Measurements from ENCODE around the gene TMEM79.

The TMEM79 gene

DNA sequence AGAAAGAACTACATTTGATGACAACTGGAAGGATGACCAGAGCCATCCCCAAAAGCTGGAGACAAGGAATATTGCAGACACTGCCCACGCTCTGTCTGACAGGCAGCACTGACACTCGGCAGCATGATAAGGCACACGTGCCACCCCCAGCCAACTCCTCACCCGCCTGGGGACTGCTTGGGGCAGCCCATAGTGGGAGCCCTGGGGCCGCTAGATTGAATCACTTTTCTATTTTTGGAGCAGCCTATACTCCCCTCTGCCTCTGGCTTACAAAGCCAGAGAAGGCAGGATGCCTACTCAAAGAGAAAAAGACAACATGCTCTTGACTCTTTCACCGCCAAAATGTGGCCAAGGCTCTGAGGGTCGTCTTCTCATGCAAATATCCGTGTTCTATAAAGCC, 2.8 kb upstream of the TMEM79 start:
- Mint-ChIP-seq H3K4me1 (peaks cover 25 to 40% of the 10 kb centered on the region in 2 donors), H3K27me3 (no peaks in the 10 kb centered on the region), H3K9me3 (no peaks in the 10 kb centered on the region), H3K36me3 (peaks cover 24 to 56% of the 10 kb centered on the region in 2 donors), H3K4me3 (peak overlapping the region; percentile 88 to 90), H3K27ac (peak overlapping the region; percentile 97)
- ATAC-seq (replicated peaks) = peak; percentile 58 to 67
- DNase-seq = peak; percentile 47

GRCh38 chr1:156281693-156282478, 2.2 kb upstream of the TMEM79 start:
- DNase-seq (peak; percentile 8), ATAC-seq (replicated peaks) (peak in 1 of 2 donors; percentile 8)
- no peaks in the 10 kb centered on the region for H3K27me3 Mint-ChIP-seq
- peaks cover 27 to 55% of the 10 kb centered on the region in 2 donors for H3K36me3 Mint-ChIP-seq
- H3K9me3 Mint-ChIP-seq = no peaks in the 10 kb centered on the region
- H3K27ac Mint-ChIP-seq = peak overlapping the region; percentile 97
- H3K4me1 Mint-ChIP-seq = peaks cover 25 to 40% of the 10 kb centered on the region in 2 donors
- H3K4me3 Mint-ChIP-seq = peak overlapping the region; percentile 88 to 90

DNA sequence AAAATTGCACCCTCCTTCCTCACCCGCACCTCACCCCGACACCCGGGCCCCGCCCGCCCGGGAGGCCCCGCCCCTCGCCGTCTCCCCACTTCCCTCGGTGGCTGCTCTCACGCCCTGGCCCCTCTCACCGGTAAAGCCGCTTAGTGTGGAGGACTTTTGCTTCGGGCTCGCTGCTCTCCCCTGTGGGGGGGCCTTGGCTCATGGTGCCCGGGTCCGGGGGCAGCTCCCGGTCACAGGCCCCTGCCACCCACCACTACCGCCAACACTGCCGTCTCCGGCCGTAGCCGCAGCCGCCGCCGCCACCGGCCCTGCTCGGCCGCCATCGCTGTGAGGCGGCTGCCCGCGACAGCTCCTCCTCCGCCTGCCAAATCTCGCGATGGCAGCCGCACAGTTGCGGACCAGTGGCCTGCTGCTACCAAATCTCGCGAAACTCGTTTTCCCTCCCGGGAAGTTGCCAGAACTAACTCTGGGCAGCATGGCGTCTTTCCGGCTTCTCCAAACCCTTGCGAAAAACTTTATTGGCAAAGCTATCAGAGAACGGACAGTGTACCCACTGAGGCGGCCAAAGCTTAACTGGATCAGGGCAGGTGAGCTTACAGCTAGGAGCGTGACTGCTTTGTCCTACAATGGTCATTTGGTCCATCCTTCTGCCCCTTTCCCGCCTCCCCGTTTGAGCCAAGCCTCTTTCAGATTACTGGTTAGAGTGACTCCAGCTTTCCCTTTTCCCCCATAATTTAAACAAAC, 1.5 kb upstream of the TMEM79 start, which contains the start of gene SMG5:
Gene SMG5, minus strand, starts transcription at position 347 of the 744 bp plus-strand sequence. Its CDS starts 145 bp downstream, at position 202.
- peaks cover 25 to 40% of the 10 kb centered on the region in 2 donors for H3K4me1 Mint-ChIP-seq
- DNase-seq (peak; percentile 97), ATAC-seq (replicated peaks) (peak; percentile 90 to 94)
- H3K27me3 Mint-ChIP-seq = no peaks in the 10 kb centered on the region
- no peaks in the 10 kb centered on the region for H3K9me3 Mint-ChIP-seq
- H3K4me3 Mint-ChIP-seq = peak within 1 kb of the TSS; percentile 88 to 90
- peaks cover 23 to 47% of the 10 kb centered on the region in 2 donors for H3K36me3 Mint-ChIP-seq
- H3K27ac Mint-ChIP-seq = peak within 1 kb of the TSS; percentile 97

- Mint-ChIP-seq H3K27ac (peak overlapping the region; percentile 97), H3K9me3 (no peaks in the 10 kb centered on the region), H3K4me1 (peaks cover 25 to 40% of the 10 kb centered on the region in 2 donors), H3K36me3 (peaks cover 16 to 40% of the 10 kb centered on the region in 2 donors), H3K4me3 (peak overlapping the region; percentile 88 to 90), H3K27me3 (no peaks in the 10 kb centered on the region)
- ATAC-seq (replicated peaks) (no peak), DNase-seq (no peak)
Measured at GRCh38 chr1:156283521-156283920, 604 bp upstream of the TMEM79 start.

- Mint-ChIP-seq H3K27ac (no peak overlapping the region), H3K27me3 (no peaks in the 10 kb centered on the region), H3K9me3 (no peaks in the 10 kb centered on the region), H3K4me3 (no peak overlapping the region), H3K4me1 (peaks cover 25 to 38% of the 10 kb centered on the region in 2 donors), H3K36me3 (peaks cover 16 to 41% of the 10 kb centered on the region in 2 donors)
- DNase-seq (no peak), ATAC-seq (replicated peaks) (no peak)
Measured at GRCh38 chr1:156284757-156285156, 632 bp downstream of the TMEM79 start.

- no peaks in the 10 kb centered on the region for H3K27me3 Mint-ChIP-seq
- H3K4me1 Mint-ChIP-seq = peaks cover 20 to 31% of the 10 kb centered on the region in 2 donors
- ATAC-seq (replicated peaks) = no peak
- no peak overlapping the region for H3K27ac Mint-ChIP-seq
- no peaks in the 10 kb centered on the region for H3K9me3 Mint-ChIP-seq
- no peak for DNase-seq
- H3K4me3 Mint-ChIP-seq = no peak overlapping the region
- peaks cover 17 to 41% of the 10 kb centered on the region in 2 donors for H3K36me3 Mint-ChIP-seq
Measured at GRCh38 chr1:156285437-156285836, 1.3 kb downstream of the TMEM79 start.

- ATAC-seq (replicated peaks) (no peak), DNase-seq (no peak)
- no peak overlapping the region for H3K4me3 Mint-ChIP-seq
- H3K27me3 Mint-ChIP-seq = no peaks in the 10 kb centered on the region
- H3K4me1 Mint-ChIP-seq = peaks cover 19 to 26% of the 10 kb centered on the region in 2 donors
- H3K9me3 Mint-ChIP-seq = no peaks in the 10 kb centered on the region
- peaks cover 17 to 40% of the 10 kb centered on the region in 2 donors for H3K36me3 Mint-ChIP-seq
- H3K27ac Mint-ChIP-seq = no peak overlapping the region
Measured at GRCh38 chr1:156286061-156286460, 1.9 kb downstream of the TMEM79 start.

- DNase-seq (no peak), ATAC-seq (replicated peaks) (no peak)
- Mint-ChIP-seq H3K4me3 (no peak overlapping the region), H3K36me3 (peaks cover 31 to 49% of the 10 kb centered on the region in 2 donors), H3K4me1 (peaks cover 7 to 22% of the 10 kb centered on the region in 2 donors), H3K9me3 (no peaks in the 10 kb centered on the region), H3K27ac (no peak overlapping the region), H3K27me3 (no peaks in the 10 kb centered on the region)
Measured at GRCh38 chr1:156289857-156290256, 5.7 kb downstream of the TMEM79 start.

DNA sequence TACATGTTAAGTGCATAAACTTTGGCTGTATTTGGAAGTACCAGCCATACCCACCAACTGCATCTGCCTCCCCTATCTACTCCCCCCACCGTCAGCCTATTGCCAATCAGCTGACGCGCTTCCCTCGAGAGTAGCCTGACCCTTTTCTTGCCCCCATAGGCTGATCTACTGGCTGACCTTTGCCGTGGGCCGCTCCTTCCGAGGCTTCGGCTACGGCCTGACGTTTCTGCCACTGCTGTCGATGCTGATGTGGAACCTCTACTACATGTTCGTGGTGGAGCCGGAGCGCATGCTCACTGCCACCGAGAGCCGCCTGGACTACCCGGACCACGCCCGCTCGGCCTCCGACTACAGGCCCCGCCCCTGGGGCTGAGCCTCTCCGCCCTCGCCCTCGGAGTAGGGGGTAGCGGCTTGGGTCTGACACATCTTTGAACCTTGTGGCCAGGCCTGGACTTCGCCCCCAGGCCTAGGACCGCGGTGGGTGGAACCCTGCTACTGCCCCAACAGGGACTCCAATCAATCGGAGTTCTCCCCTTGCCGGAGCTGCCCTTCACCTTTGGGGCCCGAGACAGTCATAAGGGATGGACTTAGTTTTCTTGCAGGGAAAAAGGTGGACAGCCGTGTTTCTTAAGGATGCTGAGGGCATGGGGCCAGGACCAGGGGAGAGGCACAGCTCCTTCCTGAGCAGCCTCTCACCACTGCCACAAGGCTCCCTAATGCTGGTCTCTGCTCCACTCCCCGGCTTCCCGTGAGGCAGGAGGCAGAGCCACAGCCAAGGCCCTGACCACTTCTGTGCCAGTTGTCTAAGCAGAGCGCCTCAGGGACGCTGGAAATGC, 7.3 kb downstream of the TMEM79 start:
- no peaks in the 10 kb centered on the region for H3K27me3 Mint-ChIP-seq
- peak overlapping the region; percentile 72 for H3K4me3 Mint-ChIP-seq
- H3K9me3 Mint-ChIP-seq = no peaks in the 10 kb centered on the region
- peaks cover 21 to 38% of the 10 kb centered on the region in 2 donors for H3K36me3 Mint-ChIP-seq
- peak overlapping the region; percentile 59 for H3K27ac Mint-ChIP-seq
- peak; percentile 80 to 82 for ATAC-seq (replicated peaks)
- H3K4me1 Mint-ChIP-seq = peaks cover 12 to 34% of the 10 kb centered on the region in 2 donors
- peak; percentile 39 for DNase-seq

GRCh38 chr1:156293098-156293434, 8.9 kb downstream of the TMEM79 start:
- no peaks in the 10 kb centered on the region for H3K27me3 Mint-ChIP-seq
- peaks cover 12 to 34% of the 10 kb centered on the region in 2 donors for H3K4me1 Mint-ChIP-seq
- no peak for DNase-seq
- H3K36me3 Mint-ChIP-seq = peaks cover 20 to 37% of the 10 kb centered on the region in 2 donors
- no peak for ATAC-seq (replicated peaks)
- H3K4me3 Mint-ChIP-seq = no peak overlapping the region
- H3K27ac Mint-ChIP-seq = peak overlapping the region; percentile 88
- H3K9me3 Mint-ChIP-seq = no peaks in the 10 kb centered on the region

GRCh38 chr1:156293895-156294294, 9.8 kb downstream of the TMEM79 start:
- H3K9me3 Mint-ChIP-seq = no peaks in the 10 kb centered on the region
- DNase-seq (no peak), ATAC-seq (replicated peaks) (no peak)
- peaks cover 12 to 34% of the 10 kb centered on the region in 2 donors for H3K4me1 Mint-ChIP-seq
- H3K27me3 Mint-ChIP-seq = no peaks in the 10 kb centered on the region
- H3K4me3 Mint-ChIP-seq = peak overlapping the region in 1 of 2 donors; percentile 5
- no peak overlapping the region for H3K27ac Mint-ChIP-seq
- H3K36me3 Mint-ChIP-seq = peaks cover 16 to 36% of the 10 kb centered on the region in 2 donors

DNA sequence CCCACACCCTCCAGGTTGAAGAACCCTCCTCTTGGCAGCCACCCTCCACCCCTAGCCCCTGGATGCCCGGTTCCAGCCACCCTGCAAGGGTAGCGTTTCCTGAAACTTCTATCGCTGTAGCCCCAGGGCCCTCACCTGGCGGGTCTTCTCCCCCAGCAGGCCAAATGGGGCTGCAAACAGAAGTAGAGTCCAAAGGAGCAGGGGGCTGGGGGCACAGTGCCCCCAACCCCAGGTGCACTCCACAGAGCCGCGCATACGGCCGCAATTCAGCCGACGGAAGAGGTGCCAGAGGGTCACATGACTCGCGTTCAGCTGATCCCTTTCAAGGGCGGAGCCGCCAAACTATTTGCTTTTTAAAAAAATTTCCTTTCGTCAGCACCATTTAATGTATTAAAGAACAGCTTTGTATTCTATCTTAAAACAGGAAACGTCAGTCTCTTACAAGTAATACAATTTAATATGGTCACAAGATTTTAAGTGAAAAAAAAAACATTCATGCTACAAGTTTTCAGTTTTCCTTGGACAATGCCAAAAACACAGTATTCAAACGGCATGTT, 11.3 kb downstream of the TMEM79 start, which contains the start of gene GLMP:
Gene GLMP, minus strand, starts transcription at position 289 of the 557 bp plus-strand sequence. Its CDS starts 34 bp downstream, at position 255.
- ATAC-seq (replicated peaks) (peak; percentile 79 to 81), DNase-seq (peak; percentile 22)
- H3K36me3 Mint-ChIP-seq = peaks cover 18 to 34% of the 10 kb centered on the region in 2 donors
- peak within 1 kb of the TSS; percentile 85 for H3K27ac Mint-ChIP-seq
- H3K9me3 Mint-ChIP-seq = no peaks in the 10 kb centered on the region
- no peaks in the 10 kb centered on the region for H3K27me3 Mint-ChIP-seq
- peak within 1 kb of the TSS; percentile 87 to 94 for H3K4me3 Mint-ChIP-seq
- H3K4me1 Mint-ChIP-seq = peaks cover 12 to 34% of the 10 kb centered on the region in 2 donors

DNA sequence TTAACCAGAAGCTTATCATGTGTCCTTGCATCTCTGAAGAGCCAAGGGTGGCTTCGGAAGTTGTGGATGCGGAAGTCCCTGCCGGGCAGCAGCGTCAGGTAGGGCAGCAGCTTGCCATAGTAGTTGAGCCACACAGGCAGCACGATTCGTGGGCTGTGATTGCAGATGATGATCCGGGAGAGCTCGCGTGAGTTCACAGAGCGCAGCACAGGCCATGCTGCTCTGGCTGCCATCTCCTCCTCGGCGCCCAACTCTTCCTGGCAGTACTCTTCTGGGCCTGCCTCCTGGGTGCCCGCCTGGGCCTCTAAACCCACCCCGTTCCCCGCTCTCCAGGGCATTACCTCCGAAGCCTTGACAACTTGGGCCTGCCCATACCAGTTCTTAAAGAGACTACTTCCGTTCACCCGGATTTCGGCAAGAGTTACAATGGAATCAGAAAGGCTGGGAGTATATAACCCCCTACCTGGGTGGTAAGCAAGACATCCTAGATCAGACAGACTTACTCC, 14.8 kb downstream of the TMEM79 start, which contains the start of gene VHLL:
Gene VHLL, minus strand, starts transcription at position 456 of the 506 bp plus-strand sequence. Its CDS starts 118 bp downstream, at position 338.
- Mint-ChIP-seq H3K27ac (no peak within 1 kb of the TSS), H3K4me3 (no peak within 1 kb of the TSS), H3K27me3 (no peaks in the 10 kb centered on the region), H3K36me3 (peaks cover 13 to 29% of the 10 kb centered on the region in 2 donors), H3K9me3 (no peaks in the 10 kb centered on the region), H3K4me1 (peaks cover 9 to 26% of the 10 kb centered on the region in 2 donors)
- DNase-seq (no peak), ATAC-seq (replicated peaks) (no peak)
